VCaP (cell line): ENCODE measurements around the gene NCOR1.
"Not testable (repeated sequence)": the region's sequence is repeated elsewhere in the genome, so short reads cannot be mapped to it uniquely, and the experiment has no call there.

Source experiments
- H3K27ac ChIP-seq: fragments of 450-650 bp; 2 replicates; pipeline ENCODE4 v1.5.1; 2017
- TF ChIP-seq, protein P1 (sequence below): fragments of 450-650 bp; conservative IDR thresholded peaks from 2 replicates; pipeline ENCODE4 v1.5.1; 2017; ENCODE audit warnings: mild to moderate bottlenecking, moderate library complexity

NCOR1 gene

DNA sequence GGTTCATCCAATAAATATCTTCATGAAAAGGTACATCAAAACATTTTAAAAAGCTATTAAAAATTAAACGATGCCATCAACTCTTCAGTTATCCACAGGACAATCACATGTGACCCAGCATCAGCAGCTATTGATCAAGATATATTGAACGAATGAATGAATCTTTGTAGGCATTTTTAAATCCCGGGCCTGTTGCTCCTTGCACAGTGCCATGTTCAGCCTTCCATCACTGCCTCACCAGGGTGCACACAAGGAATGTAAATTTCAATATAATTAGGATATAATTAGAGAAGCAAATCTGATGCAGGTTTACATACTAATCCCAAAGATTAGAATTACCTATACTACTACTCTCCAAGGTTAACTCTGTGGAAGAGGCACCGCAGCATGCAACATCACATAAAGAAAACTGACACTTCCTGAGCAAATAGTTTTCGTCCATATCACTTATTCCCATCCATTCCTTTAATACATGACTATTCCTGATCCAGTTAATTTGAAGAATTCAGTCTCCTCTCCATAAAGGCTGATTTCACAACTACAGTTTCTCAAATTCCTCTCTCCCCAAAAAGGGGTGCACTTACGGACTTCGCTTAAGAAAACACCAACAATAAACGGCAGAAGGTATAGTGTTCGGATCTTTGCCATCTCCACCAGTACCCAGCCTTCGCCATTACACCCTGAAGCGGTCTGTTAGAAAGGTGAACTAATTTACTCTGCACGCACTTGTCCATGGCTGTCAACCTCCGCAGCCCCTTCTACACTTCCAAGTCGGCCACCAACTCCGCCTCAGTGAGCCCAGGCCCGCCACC is 938 bp downstream of the NCOR1 start:
- H3K27ac ChIP-seq: peak overlapping the region; percentile 98
- TF ChIP-seq, protein P1, sequence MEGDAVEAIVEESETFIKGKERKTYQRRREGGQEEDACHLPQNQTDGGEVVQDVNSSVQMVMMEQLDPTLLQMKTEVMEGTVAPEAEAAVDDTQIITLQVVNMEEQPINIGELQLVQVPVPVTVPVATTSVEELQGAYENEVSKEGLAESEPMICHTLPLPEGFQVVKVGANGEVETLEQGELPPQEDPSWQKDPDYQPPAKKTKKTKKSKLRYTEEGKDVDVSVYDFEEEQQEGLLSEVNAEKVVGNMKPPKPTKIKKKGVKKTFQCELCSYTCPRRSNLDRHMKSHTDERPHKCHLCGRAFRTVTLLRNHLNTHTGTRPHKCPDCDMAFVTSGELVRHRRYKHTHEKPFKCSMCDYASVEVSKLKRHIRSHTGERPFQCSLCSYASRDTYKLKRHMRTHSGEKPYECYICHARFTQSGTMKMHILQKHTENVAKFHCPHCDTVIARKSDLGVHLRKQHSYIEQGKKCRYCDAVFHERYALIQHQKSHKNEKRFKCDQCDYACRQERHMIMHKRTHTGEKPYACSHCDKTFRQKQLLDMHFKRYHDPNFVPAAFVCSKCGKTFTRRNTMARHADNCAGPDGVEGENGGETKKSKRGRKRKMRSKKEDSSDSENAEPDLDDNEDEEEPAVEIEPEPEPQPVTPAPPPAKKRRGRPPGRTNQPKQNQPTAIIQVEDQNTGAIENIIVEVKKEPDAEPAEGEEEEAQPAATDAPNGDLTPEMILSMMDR: no peak

DNA sequence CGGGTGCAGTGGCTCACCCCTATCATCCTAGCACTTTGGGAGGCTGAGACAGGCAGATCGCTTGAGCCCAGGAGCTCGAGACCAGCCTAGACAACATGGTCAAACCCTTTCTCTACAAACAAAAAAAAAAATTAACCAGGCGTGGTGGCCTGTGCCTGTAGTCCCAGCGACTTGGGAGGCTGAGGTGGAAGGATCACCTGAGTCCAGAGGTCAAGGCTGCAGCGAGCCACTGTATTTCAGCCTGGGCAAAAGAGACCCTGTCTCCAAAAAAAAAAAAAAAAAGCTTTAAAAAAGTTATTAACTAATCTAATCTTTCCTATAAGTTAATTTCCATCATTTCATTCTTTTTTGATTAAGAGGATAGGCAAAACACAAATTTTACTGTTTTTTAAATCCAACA is 2.5 kb downstream of the NCOR1 start:
- peak overlapping the region; percentile 98 for H3K27ac ChIP-seq
- TF ChIP-seq, protein P1: no peak

DNA sequence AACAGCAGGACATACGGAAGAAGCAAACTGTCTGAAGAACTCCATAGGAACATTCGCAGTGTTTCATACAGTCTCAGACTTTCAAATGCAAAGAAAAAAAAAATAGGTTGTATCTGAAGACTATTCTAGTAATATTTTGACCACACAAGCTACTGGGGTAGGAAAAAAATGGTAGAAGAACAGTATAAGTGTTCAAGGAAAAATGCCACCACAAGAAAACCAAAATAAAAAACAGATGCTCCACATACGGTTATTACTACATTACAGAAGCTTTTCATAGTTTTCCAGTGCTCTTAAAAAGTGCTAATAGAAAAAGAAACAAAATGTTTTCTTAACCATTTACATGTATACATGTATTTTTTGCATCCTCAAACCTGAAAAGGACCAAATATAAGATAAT is 3.7 kb downstream of the NCOR1 start:
- TF ChIP-seq, protein P1: no peak
- peak overlapping the region; percentile 98 for H3K27ac ChIP-seq

DNA sequence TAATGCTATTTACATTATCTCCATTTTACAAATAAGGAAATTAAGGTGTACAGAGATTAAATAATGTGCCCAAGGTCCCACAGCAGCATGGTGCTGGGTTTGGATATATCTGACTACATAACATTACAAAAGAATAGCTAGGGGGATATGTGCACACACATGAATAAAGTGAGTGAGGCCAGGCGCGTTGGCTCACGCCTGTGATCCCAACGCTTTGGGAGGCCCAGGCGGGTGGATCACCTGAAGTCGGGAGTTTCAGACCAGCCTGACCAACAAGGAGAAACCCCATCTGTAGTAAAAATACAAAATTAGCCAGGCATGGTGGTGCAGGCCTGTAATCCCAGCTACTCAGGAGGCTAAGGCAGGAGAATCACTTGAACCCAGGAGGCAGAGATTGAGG is 10.6 kb downstream of the NCOR1 start:
- H3K27ac ChIP-seq: peak overlapping the region; percentile 31

DNA sequence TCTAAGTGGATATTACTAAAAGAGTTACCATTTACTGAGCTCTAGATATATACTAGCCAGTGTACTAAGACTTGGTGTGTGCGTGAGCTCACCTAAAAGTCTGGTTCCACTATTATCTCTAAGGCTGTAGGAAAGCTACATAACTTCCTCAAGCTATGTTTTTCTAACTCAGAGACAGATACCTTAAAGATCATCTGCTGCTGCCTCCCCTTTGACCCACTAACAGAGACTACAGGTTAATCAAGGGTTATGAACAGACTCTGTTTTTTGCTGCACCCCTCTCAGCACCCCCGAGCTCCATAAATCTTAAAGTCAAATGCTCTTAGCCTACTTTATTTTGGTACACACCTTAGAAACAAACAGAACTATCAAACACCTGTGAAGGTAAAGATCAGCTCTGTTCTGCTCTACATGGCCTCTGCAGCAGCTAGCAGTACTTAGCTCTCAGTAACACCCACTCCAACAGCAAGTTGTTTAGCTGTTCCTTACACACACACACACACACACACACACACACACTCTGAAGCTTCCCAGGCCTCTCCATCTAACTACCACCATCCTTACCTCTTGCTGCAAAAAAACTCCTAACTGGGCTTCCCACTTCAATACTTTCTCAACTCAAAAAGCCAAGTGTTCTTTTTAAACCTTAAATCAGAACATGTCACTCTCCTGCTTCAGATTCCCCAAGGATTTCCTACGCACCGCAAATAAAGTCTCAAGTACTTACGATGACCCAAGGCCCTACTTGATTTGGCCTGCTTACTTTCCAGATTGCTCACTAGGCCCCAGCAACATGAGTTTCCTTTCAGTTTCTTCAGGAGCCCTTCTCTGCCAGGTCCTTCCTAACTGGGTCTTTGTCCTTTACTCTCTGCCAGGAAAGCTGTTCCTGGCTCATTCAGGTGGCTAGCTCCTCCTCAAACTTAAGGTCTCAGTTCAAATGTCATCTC is 12.5 kb downstream of the NCOR1 start:
- peak overlapping the region; percentile 36 for H3K27ac ChIP-seq

DNA sequence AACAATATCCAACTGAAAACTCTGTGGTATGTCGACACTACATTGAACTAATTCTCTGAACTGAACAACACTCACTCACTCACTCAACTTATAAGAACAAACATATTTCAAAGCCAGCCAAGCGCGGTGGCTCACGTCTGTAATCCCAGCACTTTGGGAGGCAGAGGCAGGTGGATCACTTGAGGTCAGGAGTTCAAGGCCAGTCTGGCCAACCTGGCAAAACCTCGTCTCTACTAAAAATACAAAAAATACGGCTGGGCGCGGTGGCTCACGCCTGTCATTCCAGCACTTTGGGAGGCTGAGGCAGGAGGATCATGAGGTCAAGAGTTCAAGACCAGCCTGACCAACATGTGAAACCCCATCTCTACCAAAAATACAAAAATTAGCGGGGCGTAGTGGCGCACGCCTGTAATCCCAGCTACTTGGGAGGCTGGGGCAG is 13.6 kb downstream of the NCOR1 start:
- peak overlapping the region; percentile 36; the same call in 1 of the 2 replicates for H3K27ac ChIP-seq

DNA sequence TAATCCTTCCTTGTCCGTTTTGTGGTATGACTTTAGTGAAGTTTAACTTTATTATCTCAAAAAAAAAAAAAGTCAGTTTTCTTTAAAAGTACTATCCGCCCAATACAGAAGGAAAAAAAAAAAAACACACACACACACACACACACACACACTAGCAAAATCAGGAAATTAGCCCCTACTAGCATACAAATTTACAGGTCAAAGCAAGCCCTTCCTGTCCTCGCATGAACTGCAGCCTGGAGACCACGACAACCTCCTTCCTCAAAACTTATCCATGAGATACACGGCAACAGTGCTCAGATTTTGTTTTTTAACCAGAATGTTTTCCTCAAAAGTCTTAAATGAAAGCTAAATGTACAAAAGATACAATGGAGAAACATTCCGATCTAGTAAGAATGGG is 16.2 kb downstream of the NCOR1 start:
- TF ChIP-seq, protein P1: no peak
- peak overlapping the region; percentile 9; the same call in 1 of the 2 replicates for H3K27ac ChIP-seq

DNA sequence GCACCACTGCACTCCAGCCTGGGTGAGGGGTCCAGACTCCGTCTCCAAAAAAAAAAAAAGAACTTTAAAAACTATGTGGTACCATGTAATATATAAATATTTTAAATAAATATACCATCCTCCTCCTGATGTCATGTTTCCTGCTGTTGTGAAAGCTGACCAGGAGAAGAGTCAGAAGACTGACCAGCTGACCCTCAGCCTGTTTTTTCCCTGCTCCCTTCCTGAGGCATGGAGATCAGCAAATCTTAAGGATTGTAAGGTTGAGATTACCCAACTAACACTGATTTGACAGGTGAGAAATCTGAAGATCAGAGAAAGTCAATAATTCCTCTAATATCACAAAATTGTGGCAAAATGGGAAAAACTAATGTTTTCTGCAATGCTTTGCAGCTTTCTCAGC is 18.1 kb downstream of the NCOR1 start:
- TF ChIP-seq, protein P1: no peak

DNA sequence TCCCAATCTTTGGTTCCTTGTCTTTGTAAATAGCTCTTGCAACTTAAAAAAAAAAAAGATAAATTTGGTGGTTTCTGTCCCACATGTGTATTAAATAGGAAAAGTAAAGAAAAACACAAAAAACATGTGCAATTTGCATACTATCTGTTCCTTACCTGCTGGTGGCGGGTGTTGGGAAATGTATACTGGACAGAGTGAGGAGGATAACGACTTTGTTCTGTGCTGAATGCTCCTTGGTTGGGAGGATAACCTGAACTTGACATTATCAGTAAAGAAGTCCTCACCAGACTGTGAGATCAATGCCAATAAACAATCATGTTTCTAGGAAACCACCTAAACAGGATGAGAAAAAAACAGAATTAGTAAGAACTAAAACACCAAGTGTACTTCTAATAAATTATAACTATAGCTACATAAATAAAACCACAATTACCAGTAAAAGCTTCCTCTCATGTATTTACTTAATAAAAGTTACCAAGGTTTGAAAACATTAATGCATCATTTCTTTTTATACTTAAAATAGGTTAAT is 21.0 kb downstream of the NCOR1 start:
- not testable (repeated sequence) for H3K27ac ChIP-seq

More for the DNA sequence above, 18.1 kb downstream of the NCOR1 start:
- H3K27ac ChIP-seq: no peak overlapping the region
